NCI-H2196 treated with DMSO at 0.1 percent for 48 hours (cell line): ENCODE measurements around the gene TMEM269.
A peak's percentile ranks its signal among the peaks of the same experiment; 100 is the strongest.

Experiments
- DNase-seq: peaks from one replicate; lab custom pipeline; 2025; ENCODE audit not compliant: unreplicated experiment; lab: John Stamatoyannopoulos, UW

TMEM269 gene

GRCh38 chr1:42784946-42785693 is at the start of gene TMEM269:
Gene TMEM269 (plus strand): TSS chr1:42784991. CDS start chr1:42789894, 4,903 bp downstream.
- no peak for DNase-seq

GRCh38 chr1:42735056-42735455 is 49.7 kb upstream of the TMEM269 start:
- no peak for DNase-seq

- DNase-seq, result no peak
Measured at GRCh38 chr1:42735477-42736105, 49.2 kb upstream of the TMEM269 start.

GRCh38 chr1:42736152-42736551 is 48.6 kb upstream of the TMEM269 start:
- no peak for DNase-seq

GRCh38 chr1:42736571-42737200 is 48.1 kb upstream of the TMEM269 start:
- no peak for DNase-seq

- peak; percentile 76 for DNase-seq
Measured at GRCh38 chr1:42737257-42737656, 47.5 kb upstream of the TMEM269 start.

GRCh38 chr1:42737986-42738677 is 46.7 kb upstream of the TMEM269 start:
- no peak for DNase-seq

GRCh38 chr1:42738678-42739226 is 46.0 kb upstream of the TMEM269 start:
- DNase-seq, result no peak

- no peak for DNase-seq
Measured at GRCh38 chr1:42739753-42740700, 44.8 kb upstream of the TMEM269 start, which contains the start of gene CLDN19. Gene CLDN19 (minus strand): TSS chr1:42740236. CDS start chr1:42740063, 173 bp downstream.

GRCh38 chr1:42740851-42741580 is 43.8 kb upstream of the TMEM269 start:
- no peak for DNase-seq

GRCh38 chr1:42741706-42742105 is 43.1 kb upstream of the TMEM269 start:
- DNase-seq, result no peak

- no peak for DNase-seq
Measured at GRCh38 chr1:42742141-42742540, 42.6 kb upstream of the TMEM269 start.

GRCh38 chr1:42742617-42743316 is 42.0 kb upstream of the TMEM269 start:
- DNase-seq, result no peak

GRCh38 chr1:42743317-42744147 is 41.3 kb upstream of the TMEM269 start:
- no peak for DNase-seq

GRCh38 chr1:42744148-42744413 is 40.7 kb upstream of the TMEM269 start:
- DNase-seq, result no peak

- no peak for DNase-seq
Measured at GRCh38 chr1:42745851-42746250, 38.9 kb upstream of the TMEM269 start.

GRCh38 chr1:42746436-42747105 is 38.2 kb upstream of the TMEM269 start:
- DNase-seq, result no peak

- no peak for DNase-seq
Measured at GRCh38 chr1:42747125-42747524, 37.7 kb upstream of the TMEM269 start.
